Measurements from ENCODE around the gene CGB1. TPM values are rescaled to one million over a fixed set of nuclear protein-coding genes. Genes with fewer than 3 reads are reported as not detected.

CGB1 gene
- total and polyA plus RNA-seq, 9 of the 15 experiments (the other 6 are each of a cell fraction or from before 2014, with no cell fraction given): not detected

GRCh38 chr19:49073514-49074378, 37.1 kb upstream of the CGB1 start (continued):
- TF ChIP-seq ZBTB40 (IDR thresholded peaks at IDR 0.05) (0 out of 2 replicates have a peak, but pooled peaks have one; percentile 51), ZBTB40 (CRISPR knock-in tag; IDR thresholded peaks at IDR 0.05) (no peak), RBM14 (IDR thresholded peaks at IDR 0.05; ENCODE audit: borderline replicate concordance, insufficient read depth, low read depth, low read length) (no peak), KHSRP (IDR thresholded peaks at IDR 0.05) (no peak), ZNF253 (CRISPR knock-in tag; conservative IDR thresholded peaks at IDR 0.05) (no peak), HDGF (IDR thresholded peaks at IDR 0.05) (no peak), NCOA4 (IDR thresholded peaks at IDR 0.05; ENCODE audit: partially characterized antibody) (no peak), ZC3H8 (IDR thresholded peaks at IDR 0.05) (no peak), NCOA1 (IDR thresholded peaks at IDR 0.05; ENCODE audit: low read depth) (peak; percentile 31; the same call in 1 of the 2 replicates), ZNF75A (CRISPR knock-in tag; IDR thresholded peaks at IDR 0.05) (no peak), FOXJ3 (CRISPR knock-in tag; IDR thresholded peaks at IDR 0.05) (no peak), GABPB1 (CRISPR knock-in tag; IDR thresholded peaks at IDR 0.05) (no peak), NONO (IDR thresholded peaks at IDR 0.05; ENCODE audit: low read depth in 2 of 2, low read length in 1 of 2) (no peak), CEBPG (CRISPR knock-in tag; IDR thresholded peaks at IDR 0.05) (no peak), CEBPG (tag; conservative IDR thresholded peaks at IDR 0.05 in 1 of 2, IDR thresholded peaks at IDR 0.05 in 1 of 2) (no peak), ZBTB26 (CRISPR knock-in tag; IDR thresholded peaks at IDR 0.05) (no peak), TCF3 (CRISPR knock-in tag; IDR thresholded peaks at IDR 0.05) (0 out of 2 replicates have a peak, but pooled peaks have one; percentile 13)
- TF ChIP-seq, protein P1, sequence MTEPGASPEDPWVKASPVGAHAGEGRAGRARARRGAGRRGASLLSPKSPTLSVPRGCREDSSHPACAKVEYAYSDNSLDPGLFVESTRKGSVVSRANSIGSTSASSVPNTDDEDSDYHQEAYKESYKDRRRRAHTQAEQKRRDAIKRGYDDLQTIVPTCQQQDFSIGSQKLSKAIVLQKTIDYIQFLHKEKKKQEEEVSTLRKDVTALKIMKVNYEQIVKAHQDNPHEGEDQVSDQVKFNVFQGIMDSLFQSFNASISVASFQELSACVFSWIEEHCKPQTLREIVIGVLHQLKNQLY (CRISPR knock-in tag; conservative IDR thresholded peaks at IDR 0.05): no peak

All from K562 (cell line).